LNCaP clone FGC (cell line): ENCODE data around the gene ACTR1A.
A peak's percentile ranks its signal among the peaks of the same experiment; 100 is the strongest.
"Not testable (repeated sequence)": the region's sequence is repeated elsewhere in the genome, so short reads cannot be mapped to it uniquely, and the experiment has no call there.

ENCODE experiments used
- DNase-seq: peaks from one replicate; pipeline ENCODE4 v3.0.0-alpha.2; 2011; ENCODE audit warnings: low read depth
- H3K4me3 ChIP-seq: 2 replicates; pipeline ENCODE4 v1.5.1; 2011; ENCODE audit warnings: mild to moderate bottlenecking, low read depth, low read length, control low read depth
- TF ChIP-seq, protein P1 (sequence below): IDR thresholded peaks from 2 replicates; pipeline ENCODE4 v1.5.1; 2012; ENCODE audit warnings: mild to moderate bottlenecking; ENCODE audit not compliant: control insufficient read depth, insufficient read depth; ENCODE audit errors: extremely low read depth

ACTR1A gene

DNA sequence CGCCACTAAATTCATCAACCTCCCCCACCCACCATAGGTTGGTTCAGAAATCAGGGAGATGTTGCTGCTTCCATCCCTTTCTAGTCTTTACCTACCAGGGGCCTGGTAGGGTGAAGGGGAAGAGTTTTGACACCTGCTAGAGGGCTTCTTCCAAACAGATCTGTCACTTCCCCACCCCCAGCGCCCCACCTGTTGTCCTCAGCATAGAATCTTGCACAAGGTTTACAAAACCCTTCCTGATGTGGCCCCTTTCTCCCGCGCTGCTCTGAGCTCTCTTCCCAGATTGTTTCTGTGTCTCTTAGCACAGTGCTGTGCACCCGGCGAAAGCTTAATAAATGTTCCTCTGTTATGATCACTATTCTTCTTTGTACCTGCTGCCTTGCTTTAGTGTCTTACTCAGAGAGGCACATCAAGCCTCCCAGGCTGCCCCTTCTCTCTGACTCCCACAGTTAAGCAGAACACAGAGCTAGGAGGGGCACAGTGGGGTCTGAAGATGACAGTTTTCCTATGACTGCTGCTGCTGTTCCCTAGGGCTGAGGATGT, 39.9 kb downstream of the ACTR1A start:
- H3K4me3 ChIP-seq = no peak overlapping the region
- TF ChIP-seq, protein P1, sequence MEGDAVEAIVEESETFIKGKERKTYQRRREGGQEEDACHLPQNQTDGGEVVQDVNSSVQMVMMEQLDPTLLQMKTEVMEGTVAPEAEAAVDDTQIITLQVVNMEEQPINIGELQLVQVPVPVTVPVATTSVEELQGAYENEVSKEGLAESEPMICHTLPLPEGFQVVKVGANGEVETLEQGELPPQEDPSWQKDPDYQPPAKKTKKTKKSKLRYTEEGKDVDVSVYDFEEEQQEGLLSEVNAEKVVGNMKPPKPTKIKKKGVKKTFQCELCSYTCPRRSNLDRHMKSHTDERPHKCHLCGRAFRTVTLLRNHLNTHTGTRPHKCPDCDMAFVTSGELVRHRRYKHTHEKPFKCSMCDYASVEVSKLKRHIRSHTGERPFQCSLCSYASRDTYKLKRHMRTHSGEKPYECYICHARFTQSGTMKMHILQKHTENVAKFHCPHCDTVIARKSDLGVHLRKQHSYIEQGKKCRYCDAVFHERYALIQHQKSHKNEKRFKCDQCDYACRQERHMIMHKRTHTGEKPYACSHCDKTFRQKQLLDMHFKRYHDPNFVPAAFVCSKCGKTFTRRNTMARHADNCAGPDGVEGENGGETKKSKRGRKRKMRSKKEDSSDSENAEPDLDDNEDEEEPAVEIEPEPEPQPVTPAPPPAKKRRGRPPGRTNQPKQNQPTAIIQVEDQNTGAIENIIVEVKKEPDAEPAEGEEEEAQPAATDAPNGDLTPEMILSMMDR = no peak
- DNase-seq = no peak

DNA sequence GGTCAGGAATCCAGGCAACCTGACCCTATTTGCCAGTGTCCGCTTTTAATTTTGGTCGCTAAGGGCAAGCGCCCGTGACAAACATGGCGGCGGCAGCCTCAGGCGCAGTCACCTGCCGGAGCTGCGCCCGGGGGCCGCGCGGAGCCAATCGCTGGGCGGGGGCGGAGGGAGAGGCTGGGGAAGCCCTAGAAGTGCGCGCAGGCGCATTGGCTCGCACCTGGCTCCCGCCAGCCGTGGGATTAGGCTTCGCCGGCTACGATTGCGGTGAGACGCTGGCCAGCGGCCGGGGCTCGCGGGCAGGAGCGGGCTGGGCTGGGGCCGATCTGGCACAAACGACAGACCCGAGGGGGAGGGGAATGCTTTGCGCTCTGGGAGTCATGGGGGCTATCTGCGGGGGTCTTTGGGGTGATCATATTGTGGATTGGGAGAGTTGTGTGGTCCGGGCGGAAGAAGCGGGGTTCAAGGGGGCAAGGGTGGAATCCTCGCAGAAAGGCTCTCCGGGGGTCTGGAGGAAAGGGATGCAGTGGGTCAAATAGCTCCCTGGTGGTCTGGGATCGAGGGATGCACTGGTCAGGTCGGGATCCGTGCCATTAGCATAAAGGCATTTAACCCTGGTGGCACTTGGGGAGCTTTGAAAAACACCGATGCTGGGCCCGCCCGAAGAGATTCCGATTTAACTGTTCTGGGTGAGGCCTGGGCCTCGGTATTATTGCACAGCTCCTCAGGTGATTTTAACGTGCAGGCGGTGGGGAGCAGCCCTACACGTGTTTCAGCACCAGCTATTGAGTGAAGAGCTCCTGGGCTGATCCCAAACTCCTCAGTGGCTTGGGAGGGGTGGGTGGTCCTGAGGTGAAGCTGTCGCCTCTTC, 41.1 kb downstream of the ACTR1A start:
- TF ChIP-seq, protein P1 = no peak
- DNase-seq = peak; percentile 64

DNA sequence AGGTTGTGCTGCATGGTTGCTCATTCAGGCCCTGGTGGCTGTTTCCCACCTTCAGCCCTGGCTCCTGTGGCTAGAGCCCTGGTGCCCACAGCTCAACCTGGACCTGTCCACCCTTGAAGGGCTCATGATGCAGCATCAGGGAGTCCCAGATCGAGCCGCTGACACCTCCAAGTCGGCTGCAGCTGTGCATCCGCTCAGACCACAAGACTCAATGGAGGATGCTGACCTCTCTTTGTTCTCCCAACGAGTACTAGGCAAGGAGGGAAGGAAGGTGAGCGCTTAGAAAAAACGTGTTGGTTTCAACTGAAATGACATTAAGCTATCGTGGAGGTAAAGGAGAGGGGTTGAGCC, 41.7 kb downstream of the ACTR1A start:
- TF ChIP-seq, protein P1 = no peak
- no peak for DNase-seq
- peak overlapping the region; percentile 62 for H3K4me3 ChIP-seq

More for the DNA sequence above, 41.1 kb downstream of the ACTR1A start:
- peak overlapping the region; percentile 62 for H3K4me3 ChIP-seq

DNA sequence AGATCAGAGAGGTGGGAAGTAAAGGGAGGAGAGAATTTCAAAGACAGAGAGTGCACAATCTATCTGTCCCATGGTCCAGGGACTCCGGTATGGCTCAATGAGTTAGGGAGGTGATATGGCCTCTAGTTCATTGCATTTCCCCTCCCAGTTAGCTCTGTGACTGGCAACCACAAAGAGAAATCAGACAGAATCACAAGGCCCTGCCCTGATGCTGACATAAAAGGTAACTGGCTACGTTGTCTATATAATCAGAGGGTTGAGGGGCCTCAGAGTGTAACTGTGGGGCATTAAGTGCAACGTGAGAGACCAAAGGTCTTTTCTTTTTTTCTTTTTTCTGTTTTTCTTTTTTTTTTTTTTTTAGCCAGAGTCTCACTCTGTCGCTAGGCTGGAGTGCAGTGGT, 43.9 kb downstream of the ACTR1A start:
- no peak for DNase-seq
- TF ChIP-seq, protein P1 = no peak
- H3K4me3 ChIP-seq = no peak overlapping the region

DNA sequence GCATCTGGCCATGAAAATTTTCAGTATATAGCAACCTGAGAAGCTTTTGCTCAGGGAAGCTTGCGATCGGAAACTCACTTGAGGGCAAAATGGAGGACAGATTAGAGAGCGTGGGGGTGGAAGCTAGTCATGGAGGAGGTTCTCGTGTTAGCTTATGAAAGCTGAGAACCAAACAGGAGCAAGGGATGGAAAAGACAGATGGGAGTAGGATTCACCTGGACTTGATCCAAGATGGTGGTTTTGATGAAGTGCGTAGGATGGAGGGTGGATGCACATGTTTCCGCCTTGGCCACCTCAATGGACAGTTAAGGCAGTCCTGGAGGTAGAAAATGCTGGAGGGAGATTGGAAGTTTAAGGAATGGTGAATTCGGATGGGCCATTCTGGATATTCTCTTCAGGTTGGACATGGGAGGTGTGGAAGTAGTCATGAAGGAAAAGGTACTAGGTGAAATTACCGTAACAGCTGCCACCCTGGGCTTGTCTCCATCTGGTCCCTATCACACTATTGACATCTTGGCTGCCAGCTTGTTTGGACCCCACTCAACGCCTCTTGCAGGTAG, 44.8 kb downstream of the ACTR1A start:
- DNase-seq = no peak
- TF ChIP-seq, protein P1 = no peak
- H3K4me3 ChIP-seq = no peak overlapping the region

DNA sequence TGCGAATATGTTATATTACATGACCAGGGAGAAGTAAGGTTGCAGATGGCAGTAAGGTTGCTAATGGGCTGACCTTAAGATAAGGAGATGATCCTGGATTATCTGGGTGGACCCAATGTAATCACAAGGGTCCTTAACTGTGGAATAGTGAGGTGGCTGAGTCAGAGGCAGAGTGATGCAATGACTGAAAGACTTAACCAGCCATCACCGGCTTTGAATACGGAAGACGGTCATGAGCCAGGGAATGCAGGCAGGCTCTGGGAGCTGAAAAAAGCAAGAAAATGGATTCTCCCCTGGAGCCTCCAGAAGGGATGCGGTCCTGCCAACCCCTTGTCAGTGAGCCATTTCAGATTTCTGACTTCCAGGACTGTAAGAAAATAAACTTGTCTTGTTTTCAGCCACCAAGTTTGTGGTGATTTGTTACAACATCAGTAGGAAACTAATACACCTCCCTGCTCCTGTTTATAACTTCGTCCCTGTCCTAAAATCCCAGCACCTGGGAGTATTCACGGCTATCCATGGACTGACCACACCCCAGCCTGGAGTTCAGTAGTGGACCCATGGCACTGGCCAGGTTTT, 46.5 kb downstream of the ACTR1A start:
- TF ChIP-seq, protein P1 = no peak
- H3K4me3 ChIP-seq = no peak overlapping the region
- DNase-seq = no peak

DNA sequence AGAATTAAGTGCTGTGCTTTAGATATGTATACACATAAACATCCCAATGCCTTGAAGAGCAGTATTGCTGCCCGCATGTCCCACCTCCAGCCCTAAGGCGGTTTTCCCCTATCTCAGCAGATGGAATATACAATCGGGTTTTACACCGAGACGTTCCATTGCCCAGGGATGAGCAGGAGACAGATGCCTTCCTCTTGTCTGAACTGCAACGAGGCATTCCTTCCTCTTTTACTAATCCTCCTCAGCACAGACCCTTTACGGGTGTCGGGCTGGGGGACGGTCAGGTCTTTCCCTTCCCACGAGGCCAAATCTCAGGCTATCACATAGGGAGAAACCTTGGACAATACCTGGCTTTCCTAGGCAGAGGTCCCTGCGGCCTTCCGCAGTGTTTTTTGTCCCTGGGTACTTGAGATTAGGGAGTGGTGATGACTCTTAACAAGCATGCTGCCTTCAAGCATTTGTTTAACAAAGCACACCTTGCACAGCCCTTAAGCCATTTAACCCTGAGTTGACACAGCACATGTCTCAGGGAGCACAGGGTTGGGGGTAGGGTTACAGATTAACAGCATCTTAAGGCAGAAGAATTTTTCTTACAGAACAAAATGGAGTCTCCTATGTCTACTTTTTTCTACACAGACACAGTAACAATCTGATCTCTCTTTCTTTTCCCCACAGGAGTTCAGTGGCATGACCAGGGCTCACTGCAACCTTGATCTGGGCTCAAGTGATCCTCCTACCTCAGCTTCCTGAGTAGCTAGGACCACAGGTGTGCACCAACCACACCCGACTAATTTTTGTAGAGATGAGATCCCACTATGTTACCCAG, 47.6 kb downstream of the ACTR1A start:
- not testable (repeated sequence) for DNase-seq, H3K4me3 ChIP-seq
